NCI-H748 (cell line): ENCODE data around the gene UQCRC1.

Experiments
- DNase-seq: peaks from one replicate; lab custom pipeline; 2025; ENCODE audit not compliant: unreplicated experiment; lab: John Stamatoyannopoulos, UW

Gene UQCRC1

DNA sequence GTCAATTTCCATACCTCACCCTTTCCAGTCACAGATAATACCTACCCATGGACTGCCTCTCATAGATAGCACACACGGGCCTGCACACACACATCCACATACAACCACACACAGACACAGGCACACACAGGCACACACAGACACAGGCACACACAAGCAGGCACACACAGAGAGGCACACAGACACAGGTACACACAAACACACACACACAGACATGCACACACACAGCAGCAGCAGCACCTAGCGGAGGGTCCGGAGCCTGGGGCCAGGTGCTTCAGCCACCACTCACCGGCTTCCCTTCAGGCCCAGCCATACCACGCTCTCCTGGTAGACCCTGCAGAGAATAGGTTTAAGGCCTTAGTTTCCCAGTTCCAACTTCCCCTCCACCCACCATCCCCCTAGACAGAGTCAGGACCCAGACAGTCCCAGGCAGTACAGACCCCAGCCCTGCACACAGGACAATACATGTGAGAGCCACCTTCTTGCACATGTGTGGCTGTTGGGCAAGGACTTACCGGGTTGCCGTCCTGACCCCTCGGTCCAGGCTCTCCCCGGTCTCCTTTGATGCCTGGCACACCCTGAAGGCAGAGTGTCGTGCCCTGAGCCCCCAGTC is 35.4 kb downstream of the UQCRC1 start:
- no peak for DNase-seq

DNA sequence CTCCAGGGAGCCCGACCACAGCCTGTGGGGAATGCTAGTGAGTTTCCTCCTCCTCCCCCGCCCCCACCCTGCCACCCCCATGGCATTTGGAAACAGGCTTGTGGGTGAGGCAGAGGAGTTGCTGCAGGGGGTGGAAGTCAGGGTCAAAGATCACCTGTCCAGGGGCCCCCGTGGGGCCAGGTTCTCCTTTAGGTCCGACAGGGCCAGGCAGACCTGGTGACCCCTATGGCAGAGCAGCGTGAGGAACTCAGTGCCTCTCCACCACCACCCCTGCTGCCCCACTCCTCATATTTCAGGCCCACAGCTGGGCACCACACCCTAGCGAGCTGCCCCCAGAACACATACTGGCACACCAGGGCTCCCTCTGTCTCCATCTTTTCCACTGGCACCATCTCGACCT is 36.9 kb downstream of the UQCRC1 start:
- DNase-seq: no peak

DNA sequence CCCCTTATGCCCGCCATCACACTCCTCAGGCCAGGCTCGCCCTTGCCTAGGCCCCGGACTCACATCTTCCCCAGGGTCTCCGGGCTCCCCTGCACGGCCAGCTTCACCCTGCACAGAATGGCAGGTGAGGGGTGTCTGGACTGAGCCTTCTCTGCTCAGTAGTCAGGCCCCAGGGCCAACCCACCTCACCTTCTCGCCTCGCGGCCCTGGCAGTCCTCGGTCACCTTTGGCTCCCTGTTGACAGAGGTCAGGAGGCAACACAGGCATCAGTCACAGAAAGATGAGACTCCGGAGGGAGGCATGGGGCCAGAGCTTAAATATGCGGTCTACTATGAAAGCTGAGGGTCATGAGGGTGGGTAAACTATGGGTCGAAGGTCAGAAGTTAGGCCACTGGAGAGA is 37.5 kb downstream of the UQCRC1 start:
- DNase-seq: no peak

DNA sequence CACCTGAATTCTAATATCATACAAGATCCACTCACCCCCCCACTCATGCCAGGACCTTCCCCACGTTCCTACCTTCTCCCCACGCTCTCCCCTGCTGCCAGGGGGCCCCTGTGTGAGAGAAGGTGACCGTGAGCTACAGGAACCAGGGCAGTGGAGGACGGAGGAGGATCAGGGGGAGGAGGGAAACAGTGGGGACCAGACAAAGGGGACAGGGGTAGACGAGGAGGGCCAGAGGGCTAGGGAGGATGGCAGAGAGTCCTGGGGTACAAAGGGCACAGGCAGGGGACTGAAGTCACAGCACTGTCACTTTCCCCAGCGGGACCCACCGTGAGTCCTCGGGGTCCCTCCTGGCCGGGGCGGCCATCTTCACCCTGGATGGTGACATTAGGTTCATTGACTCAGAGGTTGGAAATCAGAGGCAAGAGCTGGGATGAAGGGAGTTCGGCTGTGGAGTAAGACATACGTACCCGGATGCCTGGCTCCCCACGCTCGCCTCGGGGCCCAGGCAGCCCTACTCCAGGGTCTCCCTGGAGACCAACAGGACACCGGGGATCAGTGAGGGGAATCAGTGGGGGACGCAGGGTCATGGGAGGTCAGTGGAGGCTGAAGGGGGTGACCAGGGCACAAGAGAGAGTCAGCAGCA is 39.5 kb downstream of the UQCRC1 start:
- DNase-seq: no peak

DNA sequence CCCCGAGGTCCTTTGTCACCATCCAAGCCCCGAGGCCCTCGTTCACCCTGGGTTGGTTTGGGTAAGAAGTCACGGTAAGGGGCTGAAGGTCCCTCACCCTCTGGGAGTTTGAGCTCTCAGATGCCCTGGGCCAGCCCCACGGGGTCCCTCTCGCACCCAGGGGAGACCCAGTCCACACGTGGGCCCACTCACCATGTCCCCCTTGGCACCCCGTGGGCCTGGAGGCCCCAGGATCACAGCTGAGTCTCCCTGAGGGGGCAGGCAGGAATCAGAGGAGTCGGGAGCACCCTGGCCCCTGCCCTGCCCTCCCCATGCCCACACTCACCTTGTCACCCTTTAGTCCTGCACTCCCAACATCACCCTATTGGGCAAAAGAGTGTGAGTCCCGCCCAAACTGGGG is 40.0 kb downstream of the UQCRC1 start:
- DNase-seq: no peak

DNA sequence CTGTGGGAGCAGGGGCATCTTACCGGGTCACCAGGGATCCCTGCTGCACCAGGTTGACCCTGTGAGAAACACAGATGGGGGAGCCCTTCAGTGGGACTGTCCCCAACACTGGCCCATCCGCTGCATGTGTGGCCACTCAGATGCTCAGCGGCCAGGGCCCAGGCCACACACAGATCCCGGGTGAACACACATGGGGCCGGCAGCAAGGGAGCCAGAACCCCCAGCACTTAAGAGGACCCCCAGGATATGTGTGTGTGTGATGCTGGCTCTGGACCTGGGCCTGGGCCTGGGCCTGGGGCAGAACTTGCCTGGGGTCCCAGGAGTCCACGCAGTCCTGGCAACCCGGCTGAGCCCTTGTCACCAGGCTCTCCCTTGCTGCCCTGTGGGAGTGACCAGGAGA is 41.0 kb downstream of the UQCRC1 start:
- DNase-seq: no peak

DNA sequence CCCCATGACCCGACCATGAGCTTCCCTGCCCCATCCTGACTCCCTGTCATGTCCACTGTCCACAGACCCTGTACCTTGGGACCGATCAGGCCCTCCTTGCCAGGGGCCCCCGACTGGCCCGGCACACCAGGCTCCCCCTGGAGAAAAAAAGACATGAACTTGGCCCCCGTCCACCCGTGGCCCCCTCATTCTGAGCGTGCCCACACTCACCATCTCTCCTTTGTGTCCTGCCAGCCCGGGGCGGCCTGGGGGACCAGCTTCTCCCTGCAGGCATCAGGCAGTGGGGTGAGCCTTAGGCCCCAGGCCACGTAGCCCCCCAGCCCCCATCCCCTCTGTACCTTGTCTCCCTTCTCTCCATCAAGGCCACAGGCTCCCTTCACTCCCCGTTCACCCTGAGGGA is 41.9 kb downstream of the UQCRC1 start:
- no peak for DNase-seq

DNA sequence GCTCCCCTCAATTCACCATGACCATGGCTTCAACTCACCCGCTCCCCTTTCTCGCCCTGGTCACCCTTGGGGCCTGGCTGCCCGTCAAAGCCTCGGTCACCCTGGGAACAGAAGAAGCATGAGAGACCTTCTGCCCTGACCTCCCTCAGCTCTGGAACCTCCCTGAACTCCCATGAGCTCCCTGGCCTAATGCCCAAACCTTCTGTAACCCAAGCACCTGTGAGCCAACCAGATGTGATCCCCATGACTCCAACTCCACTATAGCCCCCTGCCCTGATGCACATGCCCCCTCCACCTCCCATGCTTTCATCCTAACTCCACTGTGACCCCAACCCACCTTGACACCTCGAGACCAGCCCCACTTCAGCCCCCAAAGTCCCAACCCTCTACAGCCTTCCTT is 42.4 kb downstream of the UQCRC1 start:
- DNase-seq: no peak

DNA sequence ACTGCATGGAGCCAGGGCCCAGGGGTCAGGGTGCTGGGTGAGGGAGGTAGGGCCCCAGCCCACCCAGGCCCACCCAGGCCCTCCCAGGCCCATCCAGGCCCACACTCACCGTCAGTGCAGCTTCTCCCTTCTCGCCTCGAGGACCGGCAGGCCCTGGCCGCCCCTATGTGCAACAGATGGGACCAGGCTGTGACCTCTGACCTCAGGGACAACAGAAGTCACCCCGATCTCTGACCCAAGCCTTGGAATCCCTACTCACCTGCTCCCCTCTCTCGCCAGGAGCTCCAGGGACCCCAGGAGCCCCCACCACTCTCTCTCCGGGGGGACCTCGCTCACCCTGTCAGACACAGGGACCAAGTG is 43.1 kb downstream of the UQCRC1 start:
- DNase-seq: no peak

DNA sequence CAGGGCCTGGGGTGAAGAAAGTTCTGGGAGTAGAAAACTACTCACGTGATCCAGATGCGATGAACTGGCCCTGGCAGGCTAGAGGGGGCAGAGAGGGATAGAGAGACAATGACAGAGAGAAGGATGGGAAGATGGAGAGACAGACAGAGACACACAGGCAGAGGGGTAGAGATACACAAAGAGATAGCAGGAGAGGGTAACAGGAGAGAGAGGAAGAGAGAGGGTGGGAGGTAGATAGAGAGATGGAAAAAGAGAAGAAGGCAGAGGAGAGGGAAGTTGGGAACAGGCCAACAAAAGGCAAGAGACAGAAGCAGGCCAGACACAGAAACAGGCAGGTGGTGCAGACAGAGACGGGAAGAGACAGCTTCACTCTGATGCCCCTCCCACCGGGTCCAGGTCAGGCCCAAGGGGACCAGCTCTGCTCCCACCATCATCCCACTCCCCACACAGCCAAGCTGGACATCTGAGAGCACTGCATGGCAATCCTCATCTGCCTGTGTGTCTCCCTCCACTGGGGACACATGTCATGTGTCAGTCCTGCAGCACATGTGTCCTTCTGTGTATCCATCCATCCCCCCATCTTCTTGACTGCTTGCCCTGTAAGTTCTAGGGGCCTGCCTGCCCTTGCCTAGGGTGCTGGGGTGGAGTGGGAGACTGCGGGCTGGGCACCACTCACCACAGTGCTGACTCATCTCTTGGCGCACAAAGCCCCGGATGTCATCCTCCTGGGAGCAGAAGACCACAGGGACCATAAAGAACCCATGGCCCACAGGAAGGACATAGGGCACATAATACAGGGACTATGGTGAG is 43.6 kb downstream of the UQCRC1 start:
- DNase-seq: no peak

DNA sequence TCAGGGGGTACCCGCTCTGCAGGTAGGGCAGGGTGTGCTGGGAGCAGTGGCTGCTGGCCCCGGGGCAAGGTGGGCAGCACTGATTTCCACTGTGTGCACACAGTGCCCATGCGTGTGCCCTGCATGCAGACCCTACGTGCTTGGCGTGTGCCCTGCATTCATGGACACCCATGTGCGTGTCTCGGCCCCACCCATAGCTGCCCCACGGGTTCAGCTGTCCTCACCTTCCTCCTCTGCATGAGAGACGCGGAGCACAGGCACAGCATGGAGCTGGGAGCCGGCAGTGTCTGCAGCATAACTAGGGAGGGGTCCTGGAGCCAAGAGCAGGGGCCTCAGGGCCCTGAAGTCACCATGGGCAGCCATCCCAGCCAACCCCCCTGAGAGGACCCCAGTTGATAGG is 44.3 kb downstream of the UQCRC1 start:
- DNase-seq: no peak

DNA sequence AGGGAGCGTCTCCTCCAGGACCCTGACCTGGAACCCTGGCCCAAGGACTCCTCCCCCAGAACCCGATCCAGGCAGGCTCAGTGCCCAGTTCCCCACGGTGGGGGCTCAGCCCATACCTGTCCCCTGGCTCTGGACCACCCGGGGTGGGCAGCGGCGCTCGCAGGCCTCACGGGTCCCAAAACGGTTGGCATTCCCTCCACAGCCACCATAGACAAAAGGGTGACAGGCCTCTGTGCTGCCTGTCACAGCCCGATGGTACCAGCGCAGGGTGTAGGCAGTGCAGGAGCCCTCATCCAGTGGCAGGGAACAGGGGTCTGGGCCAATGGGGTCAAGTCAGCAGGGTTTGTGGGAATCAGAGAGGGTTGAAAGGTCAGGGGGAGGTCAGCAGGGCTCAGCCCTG is 44.8 kb downstream of the UQCRC1 start:
- no peak for DNase-seq

DNA sequence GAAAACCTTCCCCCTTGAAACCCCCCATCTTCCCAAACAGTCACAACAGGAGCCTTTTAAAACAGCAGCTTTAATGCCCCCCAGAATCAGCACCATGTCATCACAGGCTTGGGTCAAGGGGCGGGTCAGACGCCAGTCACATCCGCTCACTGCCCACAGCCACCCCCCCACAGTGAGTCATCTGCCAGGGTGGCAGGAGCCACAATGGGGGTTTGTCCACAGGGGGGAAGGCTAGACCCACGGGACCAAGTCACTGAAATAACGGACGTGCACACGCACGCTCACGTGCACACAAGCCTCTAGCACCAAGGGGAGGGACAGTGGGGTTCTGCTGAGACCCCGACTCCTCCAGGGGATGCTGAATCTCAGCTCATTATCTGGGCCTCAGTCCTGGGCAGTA is 45.4 kb downstream of the UQCRC1 start:
- no peak for DNase-seq

DNA sequence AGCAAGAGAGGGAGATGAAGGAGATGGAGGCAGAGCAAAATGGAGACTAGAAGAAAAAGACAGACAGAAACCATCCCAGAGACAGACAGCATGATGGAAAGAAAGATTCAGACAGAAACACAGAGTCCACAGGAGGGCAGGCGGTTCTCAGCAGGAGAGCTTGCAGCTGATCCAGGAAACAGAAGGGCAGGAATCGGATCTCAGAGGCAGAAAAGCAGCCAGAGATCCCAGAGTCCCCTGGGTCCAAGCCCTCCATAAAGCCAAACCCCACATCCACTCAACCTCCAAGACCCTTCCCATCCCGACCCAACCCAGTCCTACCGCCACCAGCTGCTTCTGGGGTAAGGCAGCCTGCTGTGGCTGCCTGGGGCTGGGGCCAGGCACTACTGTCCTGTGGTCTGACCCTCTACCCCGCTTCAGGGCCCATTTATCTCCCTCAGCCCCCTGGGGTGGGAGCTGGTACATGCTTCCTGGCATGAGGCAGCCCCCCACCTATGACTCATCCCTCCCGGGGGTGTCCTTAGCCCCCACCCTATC is 46.0 kb downstream of the UQCRC1 start, which contains the start of gene UCN2:
UCN2 (minus strand) TSS at position 400 of the 537 bp plus-strand sequence. CDS start 657 bp downstream, outside the sequence.
- no peak for DNase-seq

DNA sequence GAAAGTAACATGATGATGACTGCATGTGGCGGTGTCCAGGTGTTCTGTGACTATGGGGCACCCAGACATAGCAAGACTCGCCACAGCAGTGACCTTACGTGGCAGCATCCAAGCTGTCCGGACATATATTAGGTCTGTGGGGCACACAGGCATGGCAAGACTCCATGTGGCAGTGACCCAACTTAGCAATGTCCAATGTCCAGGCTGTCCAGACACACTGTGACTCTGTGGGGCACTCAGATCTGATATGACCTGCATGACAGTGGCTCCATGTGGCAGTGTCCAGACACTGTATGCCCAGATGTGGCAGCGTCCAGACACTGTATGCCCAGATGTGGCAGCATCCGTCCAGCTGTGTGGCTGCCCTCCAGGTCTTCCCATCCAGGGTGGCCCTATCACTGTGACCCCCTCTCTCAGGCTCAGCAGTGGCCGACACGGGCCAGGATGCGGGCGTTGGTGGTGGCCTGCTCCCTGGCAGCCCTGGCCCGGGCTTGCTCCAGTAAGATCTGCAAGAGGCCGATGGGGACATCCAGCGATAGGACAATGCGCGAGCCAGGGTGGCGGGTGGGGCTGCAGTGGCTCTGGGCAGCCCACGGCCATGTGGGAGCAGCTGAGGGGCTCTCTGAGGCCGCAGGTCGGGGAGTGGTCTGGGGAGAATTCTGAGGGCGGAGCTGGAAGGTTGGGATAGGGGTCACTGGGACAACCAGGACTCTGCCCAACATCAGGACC is 46.9 kb downstream of the UQCRC1 start:
- DNase-seq: no peak

DNA sequence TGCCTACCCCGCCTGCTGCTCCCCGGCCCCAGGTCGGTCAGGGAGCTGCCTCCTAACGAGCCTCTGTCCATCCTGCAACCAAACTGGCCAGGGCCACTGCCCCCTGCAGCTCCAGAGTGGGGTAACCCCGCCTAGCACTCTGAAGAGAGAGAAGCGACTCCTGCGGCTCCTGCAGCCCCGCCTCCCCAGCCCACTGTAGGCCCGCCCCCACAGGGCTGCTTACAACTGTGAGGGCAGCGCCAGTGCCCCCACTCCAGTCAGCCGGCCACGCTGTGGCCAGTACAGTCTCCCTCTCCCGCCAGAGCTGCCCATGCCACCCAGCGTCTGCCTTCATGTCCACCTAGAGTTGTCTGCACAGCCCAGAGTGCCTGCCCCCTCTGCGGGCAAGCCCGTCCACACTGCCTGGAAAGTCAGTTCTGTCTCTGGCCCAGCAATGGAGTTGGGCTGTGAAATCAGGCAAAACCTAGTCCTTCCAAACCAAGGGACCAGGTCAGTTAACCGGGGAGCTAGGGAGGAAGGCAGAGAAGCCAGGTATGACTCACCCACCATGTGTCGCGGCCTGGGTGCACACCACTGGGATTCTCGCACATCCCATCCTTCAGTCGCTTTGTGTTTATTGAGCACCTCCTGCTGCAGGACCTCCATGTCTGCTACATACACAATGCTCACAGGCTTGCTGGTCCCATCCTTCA is 48.3 kb downstream of the UQCRC1 start:
- DNase-seq: peak; percentile 8

DNA sequence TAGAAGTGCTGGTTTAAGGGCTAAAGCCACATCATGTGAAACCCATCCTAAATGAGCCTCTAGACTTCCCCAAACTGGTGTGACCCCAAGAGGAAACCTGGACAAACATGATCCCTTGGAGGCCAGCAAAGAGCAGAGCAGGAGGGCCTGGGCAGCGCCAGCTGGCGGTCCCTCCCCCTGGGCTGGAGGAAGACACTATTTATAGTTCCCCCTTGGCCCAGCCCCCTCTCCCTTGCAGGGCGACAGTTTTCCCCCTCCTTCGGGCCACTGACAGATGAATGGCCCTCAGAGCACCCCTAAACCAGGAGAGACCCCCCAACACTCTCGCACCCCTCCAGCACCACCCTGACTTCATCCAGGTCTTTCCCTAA is 48.8 kb downstream of the UQCRC1 start:
- DNase-seq: no peak

DNA sequence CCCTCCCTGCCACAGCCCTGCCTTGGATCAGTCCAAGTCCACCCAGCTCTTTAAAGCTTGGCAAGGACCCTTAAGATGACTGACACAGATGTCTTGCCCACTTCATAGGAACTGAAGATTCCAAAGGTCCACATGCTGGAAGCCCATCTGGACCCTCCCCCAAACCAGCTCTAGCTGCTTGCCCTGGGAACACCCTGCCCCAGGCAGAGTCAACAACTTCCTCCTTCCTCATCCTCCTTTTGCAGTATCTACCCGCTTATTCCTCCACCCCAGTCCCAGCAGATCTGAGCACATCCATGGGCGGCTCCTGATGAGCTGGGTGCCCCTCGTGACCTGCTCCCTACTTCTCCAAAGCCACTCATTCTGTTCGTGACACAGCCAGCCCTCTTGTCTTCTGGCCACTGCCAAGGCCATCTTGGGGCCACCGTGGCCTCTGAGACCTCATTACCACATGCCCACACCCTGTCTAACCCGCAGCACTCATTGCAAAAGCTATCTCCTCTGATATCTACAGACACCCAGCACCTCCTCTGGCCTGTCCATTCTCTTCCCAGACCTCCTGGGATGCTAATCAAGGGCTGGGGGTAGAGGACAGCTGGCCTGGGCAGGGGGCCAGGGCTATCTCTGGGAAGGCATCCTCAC is 50.8 kb downstream of the UQCRC1 start:
- DNase-seq: no peak

DNA sequence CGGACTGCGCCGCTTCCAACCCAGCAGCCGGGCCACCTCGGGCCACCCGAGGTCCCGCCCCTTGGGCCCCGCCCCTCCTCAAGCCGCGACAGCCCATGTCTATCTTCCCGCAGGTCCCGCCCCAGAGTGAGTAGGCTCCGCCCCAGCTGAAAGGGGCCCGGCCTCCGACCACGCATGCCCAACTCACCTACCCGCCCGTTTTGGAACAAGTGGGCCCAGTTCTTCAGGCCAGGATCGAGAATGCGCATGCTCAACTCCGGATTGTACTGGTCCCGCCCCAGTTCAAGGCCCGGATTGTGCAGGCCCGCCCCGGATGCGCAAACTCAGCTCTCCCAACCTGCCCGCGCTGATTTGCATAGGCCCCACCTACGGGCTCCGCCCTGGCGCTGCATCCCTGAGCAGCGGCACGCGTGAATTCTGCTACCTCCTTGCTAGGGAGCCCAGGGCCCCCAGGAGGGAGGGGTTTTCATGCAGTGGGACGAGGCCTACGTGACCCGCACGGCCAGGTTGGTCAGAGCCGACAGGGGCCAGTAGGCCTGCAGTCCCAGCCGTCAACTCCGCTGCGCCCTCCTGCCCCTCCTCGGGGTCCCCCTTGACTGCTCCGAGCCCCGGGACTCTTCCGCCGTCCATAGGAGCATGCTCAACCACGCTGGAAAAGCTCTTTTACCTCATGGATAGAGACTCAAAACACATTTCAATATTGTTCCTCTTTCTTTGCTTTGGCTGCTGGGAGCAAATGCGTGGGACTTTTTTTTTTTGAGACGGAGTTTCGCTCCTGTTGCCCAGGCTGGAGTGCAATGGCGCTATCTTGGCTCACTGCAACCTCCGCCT is 52.4 kb downstream of the UQCRC1 start, which contains the start of gene PFKFB4:
PFKFB4 (minus strand) TSS at position 8 of the 831 bp plus-strand sequence. CDS start 26 bp downstream, outside the sequence.
- DNase-seq: peak; percentile 97
